NCI-H2196 treated with DMSO at 0.1 percent for 48 hours (cell line): Measurements from ENCODE around the gene TMEM132C.
"Not testable (repeated sequence)": the region's sequence is repeated elsewhere in the genome, so short reads cannot be mapped to it uniquely, and the experiment has no call there.

Experiments
- DNase-seq: peaks from one replicate; lab custom pipeline; 2025; ENCODE audit not compliant: unreplicated experiment; lab: John Stamatoyannopoulos, UW

TMEM132C gene

GRCh38 chr12:128467882-128468281 is 200.9 kb downstream of the TMEM132C start:
- no peak for DNase-seq

GRCh38 chr12:128468926-128469325 is 202.0 kb downstream of the TMEM132C start:
- DNase-seq = no peak

GRCh38 chr12:128471491-128471890 is 204.5 kb downstream of the TMEM132C start:
- DNase-seq = no peak

- no peak for DNase-seq
Observed at GRCh38 chr12:128474916-128475315, 207.9 kb downstream of the TMEM132C start.

GRCh38 chr12:128476266-128476665 is 209.3 kb downstream of the TMEM132C start:
- no peak for DNase-seq

- DNase-seq = no peak
Observed at GRCh38 chr12:128483526-128484255, 216.7 kb downstream of the TMEM132C start.

- DNase-seq = not testable (repeated sequence)
Observed at GRCh38 chr12:128497376-128497775, 230.4 kb downstream of the TMEM132C start.

GRCh38 chr12:128507470-128507869 is 240.5 kb downstream of the TMEM132C start:
- DNase-seq = no peak

- no peak for DNase-seq
Observed at GRCh38 chr12:128509170-128509569, 242.2 kb downstream of the TMEM132C start.

GRCh38 chr12:128510511-128510910 is 243.5 kb downstream of the TMEM132C start:
- no peak for DNase-seq

- DNase-seq = no peak
Observed at GRCh38 chr12:128513331-128513730, 246.4 kb downstream of the TMEM132C start.

GRCh38 chr12:128513831-128514230 is 246.9 kb downstream of the TMEM132C start:
- DNase-seq = no peak

- no peak for DNase-seq
Observed at GRCh38 chr12:128518644-128519043, 251.7 kb downstream of the TMEM132C start.

GRCh38 chr12:128519426-128519825 is 252.5 kb downstream of the TMEM132C start:
- no peak for DNase-seq

- DNase-seq = no peak
Observed at GRCh38 chr12:128521981-128522380, 255.0 kb downstream of the TMEM132C start.

GRCh38 chr12:128524439-128524838 is 257.5 kb downstream of the TMEM132C start:
- DNase-seq = no peak

GRCh38 chr12:128531170-128531569 is 264.2 kb downstream of the TMEM132C start:
- no peak for DNase-seq

- no peak for DNase-seq
Observed at GRCh38 chr12:128534906-128535305, 267.9 kb downstream of the TMEM132C start.

GRCh38 chr12:128536810-128537209 is 269.8 kb downstream of the TMEM132C start:
- DNase-seq = no peak

- no peak for DNase-seq
Observed at GRCh38 chr12:128537668-128538067, 270.7 kb downstream of the TMEM132C start.

- no peak for DNase-seq
Observed at GRCh38 chr12:128542844-128543243, 275.9 kb downstream of the TMEM132C start.

GRCh38 chr12:128543460-128543859 is 276.5 kb downstream of the TMEM132C start:
- DNase-seq = no peak

- DNase-seq = no peak
Observed at GRCh38 chr12:128543971-128544370, 277.0 kb downstream of the TMEM132C start.
